BE2C (cell line): ENCODE results near the gene NLGN1.

Experiments used
- DNase-seq: peaks from one replicate; pipeline ENCODE4 v3.0.0-alpha.2; 2020
- H3K27me3 ChIP-seq: fragments of 250-450 bp; sonication (Bioruptor Pico); 2 replicates; pipeline ENCODE4 v1.5.1; 2020; ENCODE audit warnings: mild to moderate bottlenecking
- H3K36me3 ChIP-seq: fragments of 250-450 bp; sonication (Bioruptor Pico); 2 replicates; pipeline ENCODE4 v1.5.1; 2020; ENCODE audit warnings: mild to moderate bottlenecking
- H3K4me1 ChIP-seq: fragments of 250-450 bp; sonication (Bioruptor Pico); 2 replicates; pipeline ENCODE4 v1.5.1; 2020
- H3K4me3 ChIP-seq: 2 replicates; pipeline ENCODE4 v1.5.1; 2011; ENCODE audit warnings: low read depth, low read length
- H3K9me3 ChIP-seq: fragments of 250-450 bp; sonication (Bioruptor Pico); 2 replicates; pipeline ENCODE4 v1.5.1; 2020
- CTCF ChIP-seq: IDR thresholded peaks from 2 replicates; pipeline ENCODE4 v1.5.1; 2012; ENCODE audit warnings: mild to moderate bottlenecking, low read depth, low read length

The NLGN1 gene

GRCh38 chr3:174089592-174089991, 692.0 kb downstream of the NLGN1 start:
- H3K36me3 ChIP-seq, result no peaks in the 10 kb centered on the region
- H3K9me3 ChIP-seq, result no peaks in the 10 kb centered on the region
- H3K4me1 ChIP-seq, result no peaks in the 10 kb centered on the region
- no peaks in the 10 kb centered on the region for H3K27me3 ChIP-seq
- no peak for DNase-seq
- no peak for TF ChIP-seq CTCF
- H3K4me3 ChIP-seq, result no peak overlapping the region

GRCh38 chr3:174094669-174095068, 697.1 kb downstream of the NLGN1 start:
- Histone ChIP-seq H3K4me1 (no peaks in the 10 kb centered on the region), H3K27me3 (no peaks in the 10 kb centered on the region), H3K9me3 (no peaks in the 10 kb centered on the region), H3K4me3 (no peak overlapping the region), H3K36me3 (no peaks in the 10 kb centered on the region)
- no peak for TF ChIP-seq CTCF
- DNase-seq, result no peak

GRCh38 chr3:174097686-174098085, 700.1 kb downstream of the NLGN1 start:
- H3K27me3 ChIP-seq, result no peaks in the 10 kb centered on the region
- H3K36me3 ChIP-seq, result no peaks in the 10 kb centered on the region
- H3K4me3 ChIP-seq, result no peak overlapping the region
- no peaks in the 10 kb centered on the region for H3K9me3 ChIP-seq
- no peak for TF ChIP-seq CTCF
- no peaks in the 10 kb centered on the region for H3K4me1 ChIP-seq
- DNase-seq, result no peak

GRCh38 chr3:174098746-174099145, 701.2 kb downstream of the NLGN1 start:
- no peak for TF ChIP-seq CTCF
- Histone ChIP-seq H3K4me1 (no peaks in the 10 kb centered on the region), H3K9me3 (no peaks in the 10 kb centered on the region), H3K4me3 (no peak overlapping the region), H3K36me3 (no peaks in the 10 kb centered on the region), H3K27me3 (no peaks in the 10 kb centered on the region)
- no peak for DNase-seq

- no peak for TF ChIP-seq CTCF
- Histone ChIP-seq H3K9me3 (no peaks in the 10 kb centered on the region), H3K4me3 (no peak overlapping the region), H3K36me3 (no peaks in the 10 kb centered on the region), H3K27me3 (no peaks in the 10 kb centered on the region), H3K4me1 (no peaks in the 10 kb centered on the region)
- no peak for DNase-seq
Observed at GRCh38 chr3:174099724-174100123, 702.2 kb downstream of the NLGN1 start.

- H3K4me1 ChIP-seq, result no peaks in the 10 kb centered on the region
- TF ChIP-seq CTCF, result no peak
- H3K27me3 ChIP-seq, result no peaks in the 10 kb centered on the region
- H3K4me3 ChIP-seq, result no peak overlapping the region
- no peaks in the 10 kb centered on the region for H3K9me3 ChIP-seq
- no peaks in the 10 kb centered on the region for H3K36me3 ChIP-seq
- DNase-seq, result no peak
Observed at GRCh38 chr3:174100744-174101143, 703.2 kb downstream of the NLGN1 start.
